DMS79 treated with DMSO at 0.1 percent for 48 hours (cell line): ENCODE data around the gene TMEM132C.
"Not testable (repeated sequence)": the region's sequence is repeated elsewhere in the genome, so short reads cannot be mapped to it uniquely, and the experiment has no call there.

Experiments
- DNase-seq: peaks from one replicate; lab custom pipeline; 2025; lab: John Stamatoyannopoulos, UW

TMEM132C gene

GRCh38 chr12:128564956-128565355, 298.0 kb downstream of the TMEM132C start:
- no peak for DNase-seq

DNA sequence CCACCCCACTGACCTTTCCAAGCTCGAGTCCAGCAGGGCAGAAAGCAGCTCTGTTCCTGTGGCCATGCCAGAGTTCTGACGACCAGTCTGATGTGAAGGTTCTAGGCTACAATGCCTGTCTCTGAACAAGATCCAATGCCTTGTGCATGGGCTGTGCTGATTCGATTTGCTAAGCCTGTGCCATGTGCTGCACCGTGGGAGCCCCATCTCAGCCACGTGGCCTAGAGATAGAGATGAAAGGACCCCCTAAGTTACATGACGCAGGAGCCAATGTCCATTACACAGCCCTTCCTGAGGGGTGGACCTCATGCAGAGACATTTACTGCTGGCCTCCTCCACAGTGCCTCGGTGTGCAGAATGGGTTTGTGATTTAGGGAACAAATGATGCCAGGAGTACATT, 300.8 kb downstream of the TMEM132C start:
- DNase-seq, result no peak

DNA sequence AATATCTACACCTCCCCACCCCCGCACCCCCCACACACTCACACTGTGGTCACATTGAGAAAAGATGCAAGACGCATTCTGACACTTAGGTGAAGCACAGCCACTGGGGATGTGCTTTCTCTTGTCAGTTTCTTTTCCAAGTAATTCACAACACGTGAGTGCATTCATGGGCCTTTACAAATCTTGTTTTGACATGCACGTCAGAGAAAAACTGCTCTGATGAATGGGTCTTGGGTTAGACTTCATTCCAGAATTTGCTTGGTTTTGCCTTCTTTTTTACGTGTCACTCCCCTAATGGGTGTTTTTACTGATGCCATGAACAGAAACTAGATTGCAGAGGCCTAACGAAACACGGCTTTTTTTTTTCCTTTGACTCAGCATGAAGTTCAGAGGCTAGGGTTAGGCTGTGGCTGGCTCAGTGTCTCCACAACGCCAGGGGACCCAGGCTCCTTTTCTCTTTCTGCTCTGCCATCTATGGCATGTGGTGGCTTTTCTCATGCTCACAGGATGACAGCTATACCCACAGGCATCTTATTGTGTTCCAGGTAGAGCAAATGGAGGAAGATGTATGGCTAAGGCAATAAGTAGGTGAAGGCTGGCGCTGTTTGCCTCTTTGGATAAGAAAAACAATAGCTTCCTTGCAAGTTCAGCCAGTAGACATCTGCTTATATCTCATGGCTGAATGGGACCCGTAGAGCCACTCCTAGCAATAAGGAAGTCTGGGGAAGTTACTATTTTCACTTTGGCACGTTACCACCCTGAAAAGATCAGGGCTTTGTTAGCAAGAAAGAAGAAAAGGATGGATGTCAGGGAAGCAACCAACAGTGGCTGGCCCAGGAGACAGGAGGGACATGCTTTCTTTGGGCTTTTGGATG, 303.5 kb downstream of the TMEM132C start:
- no peak for DNase-seq

DNA sequence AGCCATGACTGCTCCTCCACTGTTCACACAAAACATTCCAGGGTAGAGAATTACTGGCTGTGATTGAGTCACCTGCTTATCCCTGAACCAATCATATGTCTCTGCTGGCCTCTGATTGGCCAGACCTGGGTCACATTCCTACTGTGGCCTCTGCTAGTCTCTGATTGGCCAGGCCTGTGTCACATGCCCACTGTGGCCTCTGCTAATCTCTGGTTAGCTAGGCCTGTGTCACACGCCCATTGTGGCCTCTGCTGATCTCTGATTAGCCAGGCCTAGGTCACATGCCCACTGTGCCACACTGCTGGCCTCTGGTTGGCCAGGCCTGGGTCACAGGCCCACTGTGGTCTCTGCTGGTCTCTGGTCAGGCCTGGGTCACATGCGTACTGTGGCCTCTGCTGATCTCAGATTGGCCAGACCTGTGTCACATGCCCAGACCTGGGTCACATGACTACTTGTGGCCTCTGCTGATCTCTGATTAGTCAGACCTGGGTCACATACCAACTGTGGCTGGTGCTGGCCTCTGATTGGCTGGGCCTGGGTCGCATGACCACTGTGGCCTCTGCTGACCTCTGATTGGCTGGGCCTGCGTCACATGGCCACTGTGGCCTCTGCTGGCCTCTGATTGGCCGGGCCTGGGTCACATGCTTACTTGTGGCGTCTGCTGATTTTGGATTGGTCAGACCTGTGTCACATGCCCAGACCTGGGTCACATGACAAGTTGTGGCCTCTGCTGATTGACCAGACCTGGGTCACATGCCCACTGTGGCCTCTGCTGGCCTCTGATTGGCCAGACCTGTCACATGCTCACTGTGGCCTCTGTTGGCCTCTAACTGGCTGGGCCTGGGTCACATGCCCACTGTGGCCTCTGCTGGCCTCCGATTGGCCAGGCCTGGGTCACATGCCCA, 305.2 kb downstream of the TMEM132C start:
- DNase-seq, result no peak

- no peak for DNase-seq
Measured at GRCh38 chr12:128573907-128574306, 306.9 kb downstream of the TMEM132C start.

DNA sequence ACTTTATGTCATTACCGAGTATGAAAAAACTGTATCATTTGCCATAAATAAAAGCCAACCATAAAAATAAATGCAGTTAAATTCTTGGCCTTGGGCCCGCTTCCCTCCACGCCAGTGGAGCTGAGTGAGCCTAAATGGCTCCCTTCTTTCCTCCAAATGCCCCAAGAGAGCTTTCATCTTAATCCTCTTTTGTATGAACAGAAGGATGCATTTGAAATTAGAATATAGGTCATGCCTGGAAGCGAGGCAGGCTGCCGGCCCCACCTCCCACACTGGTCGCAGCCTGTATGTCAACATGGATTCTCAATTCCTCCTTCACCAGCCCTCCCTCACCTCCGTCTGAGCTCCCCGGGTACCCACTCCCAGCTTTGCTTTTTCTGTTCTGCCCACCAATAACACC, 311.1 kb downstream of the TMEM132C start:
- DNase-seq, result peak; percentile 86

GRCh38 chr12:128581321-128581761, 314.4 kb downstream of the TMEM132C start:
- DNase-seq, result no peak

- no peak for DNase-seq
Measured at GRCh38 chr12:128583453-128583852, 316.5 kb downstream of the TMEM132C start.

- no peak for DNase-seq
Measured at GRCh38 chr12:128586451-128587029, 319.6 kb downstream of the TMEM132C start.

DNA sequence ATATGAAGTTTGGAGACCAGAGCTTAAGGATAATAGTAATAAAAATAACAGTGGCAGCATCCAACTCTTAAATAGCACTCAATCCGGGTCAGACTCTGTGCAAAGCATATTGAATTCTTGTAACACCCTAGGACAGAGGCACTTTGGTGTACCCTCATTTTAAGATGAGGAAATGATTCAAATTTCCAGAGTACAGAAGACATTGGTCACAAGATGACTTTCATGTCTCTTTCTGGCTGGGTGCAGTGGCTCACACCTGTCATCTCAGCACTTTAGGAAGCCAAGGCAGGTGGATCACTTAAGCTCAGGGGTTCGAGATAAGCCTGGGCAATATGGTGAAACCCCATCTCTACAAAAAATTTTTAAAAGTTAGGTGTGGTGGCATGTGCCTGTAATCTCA, 320.9 kb downstream of the TMEM132C start:
- no peak for DNase-seq

DNA sequence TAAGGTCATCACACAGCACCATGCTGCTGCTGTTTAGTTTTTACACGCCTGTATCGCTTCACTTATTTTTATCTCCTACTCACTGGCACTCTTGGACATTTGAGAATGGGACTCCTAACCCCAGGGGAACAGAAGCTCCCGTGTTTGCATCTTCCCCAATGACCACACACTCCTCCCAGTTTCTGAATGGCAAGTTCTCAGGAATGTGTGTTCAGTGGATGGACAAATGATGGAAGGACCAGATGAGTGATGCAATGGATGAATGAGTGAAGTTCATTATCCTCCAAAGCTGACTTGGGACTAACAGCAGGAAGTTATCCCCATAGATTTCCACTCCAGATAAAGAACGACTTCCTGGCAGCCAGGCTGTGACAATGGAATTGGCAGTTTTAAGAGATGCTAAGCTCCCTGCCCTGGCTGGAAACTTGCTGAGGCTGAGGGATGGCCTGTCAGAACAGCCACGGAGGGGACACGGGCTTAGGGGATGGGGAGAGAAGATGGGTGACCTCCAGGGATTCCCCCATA, 325.3 kb downstream of the TMEM132C start:
- DNase-seq, result no peak

DNA sequence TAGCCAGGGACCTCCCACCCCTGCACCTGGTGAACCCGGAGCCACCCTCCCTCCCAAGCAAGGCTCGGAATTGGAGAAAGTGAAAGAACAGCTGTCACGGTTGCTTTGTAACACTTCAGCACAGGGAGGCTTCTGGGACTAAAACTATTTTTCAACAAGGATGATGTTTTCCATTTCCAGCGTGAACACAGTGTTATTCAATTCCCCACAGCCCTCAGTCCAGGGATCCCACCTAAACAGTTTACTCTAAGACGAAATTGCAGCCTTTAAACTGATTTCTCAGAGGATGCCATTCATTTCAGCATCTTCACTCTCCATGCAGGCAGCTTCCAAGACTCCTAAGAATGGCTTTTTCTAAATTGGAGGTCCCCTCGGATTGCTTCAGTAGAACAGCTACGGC, 327.6 kb downstream of the TMEM132C start:
- no peak for DNase-seq

DNA sequence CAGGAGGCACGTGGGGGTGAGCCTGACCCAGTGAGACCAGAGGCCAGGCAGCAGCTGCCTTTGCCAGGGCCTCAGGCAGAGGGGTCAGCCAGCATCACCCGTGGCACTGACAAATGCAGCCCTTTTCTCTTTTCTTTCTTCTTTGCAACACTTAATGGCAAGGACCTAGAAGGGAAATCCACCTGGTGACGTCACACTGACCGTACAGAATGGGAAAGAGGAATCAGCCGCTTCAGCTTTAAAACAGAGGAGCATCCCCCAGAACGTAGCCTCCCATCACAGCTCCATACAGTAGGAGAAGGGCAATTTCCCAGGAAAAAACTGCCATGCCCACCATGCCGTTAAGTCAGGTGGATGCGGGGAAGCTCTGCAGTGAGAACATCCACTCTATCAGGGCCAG, 328.6 kb downstream of the TMEM132C start:
- no peak for DNase-seq

- no peak for DNase-seq
Measured at GRCh38 chr12:128600886-128601285, 333.9 kb downstream of the TMEM132C start.

- DNase-seq, result no peak
Measured at GRCh38 chr12:128603573-128604115, 336.7 kb downstream of the TMEM132C start.

DNA sequence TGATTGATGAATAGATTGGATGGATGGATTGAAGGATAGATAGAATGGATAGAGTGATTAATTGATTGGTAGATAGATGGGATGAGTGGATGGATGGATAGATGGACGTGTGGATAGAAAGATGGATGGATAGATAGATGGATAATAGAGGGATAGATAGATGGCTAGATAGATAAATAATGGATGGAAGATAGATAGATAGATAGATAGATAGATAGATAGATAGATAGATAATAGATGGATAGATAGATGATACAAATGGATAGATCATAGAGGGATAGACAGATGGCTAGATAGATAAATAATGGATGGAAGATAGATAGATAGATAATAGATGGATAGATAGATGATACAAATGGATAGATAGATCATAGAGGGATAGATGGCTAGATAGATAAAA, 337.2 kb downstream of the TMEM132C start:
- DNase-seq, result not testable (repeated sequence)

GRCh38 chr12:128606051-128606450, 339.1 kb downstream of the TMEM132C start:
- DNase-seq, result no peak

- DNase-seq, result no peak
Measured at GRCh38 chr12:128606538-128606937, 339.6 kb downstream of the TMEM132C start.

DNA sequence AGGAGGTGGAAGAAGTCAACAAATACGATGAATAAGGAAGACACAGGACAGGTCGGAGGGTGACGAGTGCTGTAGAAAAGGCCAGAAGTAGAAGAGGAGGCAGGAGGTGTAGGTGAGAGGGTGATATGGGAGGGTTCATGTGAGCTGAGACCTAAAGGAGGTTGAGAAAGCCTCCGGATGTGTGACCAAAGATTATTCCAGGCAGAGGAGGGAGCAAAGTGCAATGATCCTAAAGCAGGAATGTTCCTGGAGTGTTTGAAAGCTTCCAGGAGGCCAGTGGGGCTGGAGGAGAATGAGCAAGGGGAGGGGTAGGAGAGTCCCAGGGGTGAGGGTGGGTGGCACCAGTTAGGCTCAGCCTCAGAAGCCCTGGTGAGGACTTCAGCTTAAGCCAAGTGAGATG, 340.0 kb downstream of the TMEM132C start:
- no peak for DNase-seq

DNA sequence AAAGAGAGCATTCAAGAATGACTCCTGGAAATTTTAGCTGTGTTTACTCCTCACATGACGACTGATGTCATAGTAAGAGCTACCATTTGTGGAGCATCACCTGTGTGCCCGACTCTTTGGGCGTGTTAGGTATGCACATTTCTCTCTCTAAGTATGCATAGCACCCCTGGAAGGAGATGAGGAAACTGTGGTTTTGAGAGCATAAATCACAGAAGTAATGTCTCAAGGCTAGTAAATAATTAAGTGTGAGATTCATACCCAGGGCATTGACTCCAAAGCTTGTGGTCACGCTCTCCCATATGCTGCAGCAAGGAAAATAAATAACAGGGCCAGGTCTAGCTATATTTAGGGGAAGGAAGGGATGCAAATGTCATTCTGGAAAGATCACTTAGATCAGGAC, 340.7 kb downstream of the TMEM132C start:
- DNase-seq, result no peak

DNA sequence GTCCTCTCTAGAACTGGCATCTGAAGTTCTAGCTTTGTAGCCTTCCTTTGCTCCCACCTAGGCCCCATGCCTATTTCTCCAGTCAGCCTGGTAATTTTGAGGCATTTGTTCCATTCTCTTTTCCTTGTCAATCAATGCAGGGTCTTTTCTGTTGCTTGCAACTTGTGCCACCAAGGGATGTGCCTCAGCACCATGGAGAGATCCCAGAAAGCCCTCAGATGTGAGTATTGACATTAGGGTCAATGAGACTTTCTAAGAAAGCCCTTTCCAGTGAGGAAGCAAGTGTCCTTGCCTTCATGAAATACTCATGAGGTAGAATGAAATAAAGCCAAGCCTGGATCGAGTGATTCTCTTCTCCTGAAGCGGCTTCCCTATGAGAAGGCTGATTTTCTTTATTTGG, 342.9 kb downstream of the TMEM132C start:
- DNase-seq, result no peak

DNA sequence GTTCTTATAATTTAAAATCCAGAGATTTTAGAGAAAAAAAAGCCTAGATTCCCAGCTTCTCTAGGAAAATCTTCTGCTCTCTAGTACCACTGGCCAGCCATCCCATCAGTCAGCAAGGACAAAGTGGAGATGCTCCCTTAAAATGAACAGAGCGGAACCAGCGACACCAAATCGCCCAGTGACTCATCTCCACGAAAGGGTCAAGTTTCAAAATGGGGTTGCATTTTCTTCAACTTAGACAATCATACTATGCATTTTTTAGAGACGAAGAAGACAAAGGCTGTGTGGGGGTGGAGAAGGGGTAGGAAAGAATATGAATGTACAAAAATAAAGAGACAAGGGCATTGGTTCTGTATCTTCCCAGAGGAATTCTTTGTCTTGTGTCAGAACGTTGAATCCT, 344.8 kb downstream of the TMEM132C start:
- no peak for DNase-seq
